ENCODE results near the gene CCNL2. TPM values are rescaled to one million over a fixed set of nuclear protein-coding genes. Genes with fewer than 3 reads are reported as not detected.

CCNL2 gene
- total and polyA plus RNA-seq, 2 of the 13 experiments (the other 11 are each of a cell fraction or from before 2014, with no cell fraction given), result 105 to 340 TPM

- no peak for TF ChIP-seq CBX1 (IDR thresholded peaks at IDR 0.05; ENCODE audit: low read depth)
- 0 out of 2 replicates have a peak, but pooled peaks have one; percentile 7 for TF ChIP-seq HOMEZ (CRISPR knock-in tag; IDR thresholded peaks at IDR 0.05; ENCODE audit: low read depth)
- no peak for TF ChIP-seq FOSL1 (CRISPR knock-in tag; IDR thresholded peaks at IDR 0.05; ENCODE audit: borderline replicate concordance)
- TF ChIP-seq ZNF670 (CRISPR knock-in tag; IDR thresholded peaks at IDR 0.05; ENCODE audit: borderline replicate concordance), result 0 out of 2 replicates have a peak, but pooled peaks have one; percentile 9
- 0 out of 2 replicates have a peak, but pooled peaks have one; percentile 41 for TF ChIP-seq ATF7-NPFF (CRISPR knock-in tag; IDR thresholded peaks at IDR 0.05; ENCODE audit: low read depth)
Observed at GRCh38 chr1:1430992-1431844, 32.1 kb upstream of the CCNL2 start (continued).

GRCh38 chr1:1430114-1430982 lies 31.2 kb upstream of the CCNL2 start:
- H3K9ac ChIP-seq (ENCODE audit: insufficient read depth, low read depth, low read length), result peak overlapping the region; percentile 88
- peak overlapping the region; percentile 72 to 88 (median 79) for H3K4me3 ChIP-seq (replicated peaks in 1 of 3; ENCODE audit: insufficient read depth in 1 of 3, low read depth in 2 of 3, low read length in 3 of 3)
- intact Hi-C loops (cut with micrococcal nuclease; ENCODE audit: unreplicated experiment) (no loop called here), in situ Hi-C loops (cut with HindIII; ENCODE audit: extremely low pct_ligation_motif_present, low pct_unique_long_range_greater_than_20kb) (no loop called here)
- BruUV-seq (replicated peaks), result no TSS peak
- FAIRE-seq (peak; percentile 60), ATAC-seq (peak; percentile 3), DNase-seq (ENCODE audit: low spot score) (peak; percentile 53)
- H3K4me1 ChIP-seq (ENCODE audit: insufficient read depth, low read length), result peaks cover 45% of the 10 kb centered on the region
- no peak overlapping the region for H2AFZ ChIP-seq (ENCODE audit: low read length)
- 3% methylated on average over 9 of the region's 35 CpGs for WGBS (ENCODE audit: low lambda C conversion rate)
- ChIA-PET POLR2A (interaction anchor here (0.8 to 11.0 kb wide), 13 partner anchors 8 to 125 kb away, joined by 3 to 355 read pairs (median 15); partner anchors contain the start of genes ANKRD65, AURKAIP1, CCNL2 and MRPL20), CTCF (ENCODE audit: low intra/inter-chr PET ratio, low total read pairs) (interaction anchor here (1.4 kb wide), 1 partner anchor 11 kb away, joined by 10 read pairs; no protein-coding TSS in a partner anchor)
- no peaks in the 10 kb centered on the region for H3K36me3 ChIP-seq (replicated peaks in 1 of 2; ENCODE audit: control insufficient read depth in 1 of 2, insufficient read depth in 2 of 2, low read length in 2 of 2)
- H3K79me2 ChIP-seq (ENCODE audit: insufficient read depth, low read length), result peaks cover 9% of the 10 kb centered on the region
- no peaks in the 10 kb centered on the region for H3K9me3 ChIP-seq (ENCODE audit: low read length)
- H4K20me1 ChIP-seq (ENCODE audit: insufficient read depth, low read length), result no peaks in the 10 kb centered on the region
- H3K27me3 ChIP-seq (ENCODE audit: control insufficient read depth in 1 of 2, insufficient read depth in 2 of 2, low read length in 2 of 2), result no peaks in the 10 kb centered on the region
- H3K4me2 ChIP-seq (ENCODE audit: low read depth, low read length), result peak overlapping the region; percentile 89
- peak overlapping the region; percentile 94 for H3K27ac ChIP-seq (ENCODE audit: extremely low read length, insufficient read depth, low read length)
- TF ChIP-seq ZNF644 (CRISPR knock-in tag; IDR thresholded peaks at IDR 0.05; ENCODE audit: low read depth) (no peak), ZNF407 (CRISPR knock-in tag; IDR thresholded peaks at IDR 0.05; ENCODE audit: not compliant biosample characterization) (no peak), NFE2L2 (IDR thresholded peaks at IDR 0.05; ENCODE audit: low read length) (no peak)
